SK-N-SH treated with all-trans-retinoic acid at 6 μM for 48 hours (cell line): ENCODE measurements around the gene ZNF329.

ENCODE experiments used
- ATAC-seq: fragments of 200-7000 bp; cut with Tn5 transposase; 3 replicates; pipeline ENCODE4 v1.9.1; 2020; ENCODE audit warnings: mild to moderate bottlenecking, moderate library complexity
- ARNTL ChIP-seq: fragments of 450-650 bp; formaldehyde crosslinking; IDR thresholded peaks from 2 replicates; pipeline ENCODE4 v1.5.0; 2020; ENCODE audit warnings: low read depth, mild to moderate bottlenecking, moderate library complexity, borderline replicate concordance
- BACH2 ChIP-seq: fragments of 250-450 bp; sonication (Bioruptor Pico); IDR thresholded peaks from 2 replicates; pipeline ENCODE4 v1.9.0; 2021; ENCODE audit warnings: mild to moderate bottlenecking, borderline replicate concordance
- CREB5 ChIP-seq: fragments of 250-450 bp; sonication (Bioruptor Pico); IDR thresholded peaks from 2 replicates; pipeline ENCODE4 v1.5.1; 2020; ENCODE audit warnings: low read depth, mild to moderate bottlenecking, moderate library complexity
- CSDC2 ChIP-seq: fragments of 250-450 bp; sonication (Bioruptor Pico); IDR thresholded peaks from 2 replicates; pipeline ENCODE4 v1.5.0; 2020; ENCODE audit warnings: mild to moderate bottlenecking, moderate library complexity
- CSRNP3 ChIP-seq: fragments of 250-450 bp; sonication (Bioruptor Pico); IDR thresholded peaks from 2 replicates; pipeline ENCODE4 v1.5.1; 2021; ENCODE audit warnings: mild to moderate bottlenecking, moderate library complexity
- ESRRG ChIP-seq: fragments of 250-450 bp; sonication (Bioruptor Pico); IDR thresholded peaks from 2 replicates; pipeline ENCODE4 v1.6.1; 2021; ENCODE audit warnings: mild to moderate bottlenecking
- ISL1 ChIP-seq: fragments of 250-450 bp; sonication (Bioruptor Pico); IDR thresholded peaks from 2 replicates; pipeline ENCODE4 v2.1.2; 2022; ENCODE audit warnings: mild to moderate bottlenecking, moderate library complexity
- OSR1 ChIP-seq: fragments of 250-450 bp; sonication (Bioruptor Pico); IDR thresholded peaks from 2 replicates; pipeline ENCODE4 v1.8.0; 2022; ENCODE audit warnings: moderate library complexity, mild to moderate bottlenecking, inconsistent platforms
- PATZ1 ChIP-seq: fragments of 250-450 bp; sonication (Bioruptor Pico); IDR thresholded peaks from 2 replicates; pipeline ENCODE4 v1.8.0; 2020; ENCODE audit warnings: mild to moderate bottlenecking, moderate library complexity, borderline replicate concordance
- PPARA ChIP-seq: fragments of 250-450 bp; sonication (Bioruptor Pico); IDR thresholded peaks from 2 replicates; pipeline ENCODE4 v1.5.0; 2020; ENCODE audit warnings: mild to moderate bottlenecking, borderline replicate concordance
- SNAI2 ChIP-seq: fragments of 250-450 bp; sonication (Bioruptor Pico); IDR thresholded peaks from 2 replicates; pipeline ENCODE4 v1.5.0; 2020; ENCODE audit warnings: mild to moderate bottlenecking, moderate library complexity
- TOX ChIP-seq: fragments of 250-450 bp; sonication (Bioruptor Pico); IDR thresholded peaks from 2 replicates; pipeline ENCODE4 v1.8.0; 2021; ENCODE audit warnings: mild to moderate bottlenecking, moderate library complexity, borderline replicate concordance
- TSHZ2 ChIP-seq: fragments of 250-450 bp; sonication (Bioruptor Pico); IDR thresholded peaks from 2 replicates; pipeline ENCODE4 v1.5.0; 2020; ENCODE audit warnings: mild to moderate bottlenecking, moderate library complexity
- ZC3H10 ChIP-seq: fragments of 250-450 bp; sonication (Bioruptor Pico); IDR thresholded peaks from 2 replicates; pipeline ENCODE4 v1.5.1; 2021; ENCODE audit warnings: mild to moderate bottlenecking, moderate library complexity
- ZFP30 ChIP-seq: fragments of 450-650 bp; formaldehyde crosslinking; IDR thresholded peaks from 2 replicates; pipeline ENCODE4 v1.5.0; 2022; ENCODE audit warnings: mild to moderate bottlenecking, moderate library complexity
- ZNF565 ChIP-seq: fragments of 450-650 bp; formaldehyde crosslinking; conservative IDR thresholded peaks from 2 replicates; pipeline ENCODE4 v1.5.0; 2020; ENCODE audit warnings: low read depth, mild to moderate bottlenecking, moderate library complexity
- ZNF70 ChIP-seq: fragments of 450-650 bp; formaldehyde crosslinking; IDR thresholded peaks from 2 replicates; pipeline ENCODE4 v1.5.0; 2020; ENCODE audit warnings: mild to moderate bottlenecking, moderate library complexity
- TF ChIP-seq, protein P1 (sequence below): fragments of 250-450 bp; sonication (Bioruptor Pico); IDR thresholded peaks from 2 replicates; pipeline ENCODE4 v1.8.0; 2021; ENCODE audit warnings: low read depth, mild to moderate bottlenecking, moderate library complexity, borderline replicate concordance

The ZNF329 gene

DNA sequence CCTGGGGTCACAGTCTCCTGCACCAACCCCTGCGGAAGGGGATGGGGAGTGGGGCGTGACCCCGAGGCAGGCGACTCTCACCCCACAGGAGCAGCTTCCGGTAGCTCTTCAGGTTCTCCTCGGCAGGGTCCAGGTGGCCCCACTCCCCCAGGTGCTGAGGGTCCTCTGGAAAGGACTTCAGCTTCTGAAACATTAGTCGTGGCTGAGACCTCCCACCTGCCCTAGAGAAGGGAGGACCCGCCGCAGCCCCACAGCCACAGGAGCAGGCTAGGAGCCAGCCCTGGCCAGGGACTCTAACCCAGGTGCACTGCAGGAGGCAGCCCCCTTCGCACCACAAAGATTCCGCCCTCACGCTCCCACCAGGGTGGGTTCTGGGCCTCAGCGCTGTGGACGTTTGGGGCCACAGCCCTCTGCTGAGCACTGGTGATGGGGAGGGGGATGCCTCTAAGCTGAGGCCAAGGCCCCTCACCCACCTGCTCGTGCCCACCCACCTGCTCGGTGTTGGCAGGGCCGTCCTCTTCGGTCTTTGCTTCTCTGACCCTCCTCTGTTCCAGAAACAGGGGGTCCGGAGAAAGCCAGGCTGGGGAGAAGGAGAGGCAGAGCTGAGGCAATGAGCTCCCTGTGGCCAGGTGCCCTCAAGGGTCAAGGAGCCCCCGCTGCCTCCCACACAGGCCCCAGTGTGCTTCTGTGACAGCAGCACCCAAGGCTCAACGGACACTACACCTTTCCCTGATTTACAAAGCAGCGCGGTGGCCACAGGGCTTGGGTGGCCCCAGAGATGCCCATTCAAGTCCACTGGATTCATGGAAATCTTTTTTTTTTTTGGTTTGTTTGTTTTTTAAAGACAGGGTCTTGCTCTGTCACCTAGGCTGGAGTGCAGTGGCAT lies 63.5 kb downstream of the ZNF329 start:
- ATAC-seq = no peak
- TF ChIP-seq ISL1 (CRISPR knock-in tag) = no peak
- no peak for TF ChIP-seq CSRNP3 (CRISPR knock-in tag)
- TF ChIP-seq PPARA = no peak
- no peak for TF ChIP-seq TOX (CRISPR knock-in tag)
- no peak for TF ChIP-seq PATZ1 (CRISPR knock-in tag)
- TF ChIP-seq ESRRG (CRISPR knock-in tag) = no peak
- TF ChIP-seq ZNF70 (CRISPR knock-in tag) = no peak
- TF ChIP-seq CSDC2 (CRISPR knock-in tag) = no peak
- no peak for TF ChIP-seq ZC3H10 (CRISPR knock-in tag)
- TF ChIP-seq ZFP30 (CRISPR knock-in tag) = no peak
- TF ChIP-seq OSR1 (CRISPR knock-in tag) = no peak

DNA sequence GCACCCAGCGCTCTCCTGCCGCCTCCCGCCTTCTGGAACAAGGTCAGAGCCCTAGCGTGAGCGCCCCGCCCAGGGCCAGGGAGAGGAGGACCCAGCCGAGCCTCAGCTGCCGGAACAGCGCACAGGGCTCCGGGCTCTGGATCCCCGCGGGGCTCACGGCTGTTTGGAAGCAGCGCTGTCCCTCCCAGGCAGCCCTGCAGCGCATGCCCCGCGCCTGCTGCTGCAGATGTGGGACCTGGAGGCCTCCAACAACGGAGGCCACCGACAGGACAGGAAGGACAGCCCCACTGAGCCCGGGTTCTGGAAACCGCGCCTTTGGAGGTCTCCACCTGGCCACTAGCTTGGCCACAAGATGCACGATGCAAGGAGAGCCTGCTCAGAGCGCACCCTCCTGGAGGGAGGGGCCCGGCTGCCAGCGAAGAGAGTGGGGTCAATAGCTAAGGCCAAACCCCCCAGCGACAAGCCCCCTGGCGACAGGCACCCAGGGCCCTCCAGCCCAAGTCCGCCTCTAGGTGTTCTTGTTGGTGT lies 65.2 kb downstream of the ZNF329 start:
- ATAC-seq = no peak
- TF ChIP-seq ZNF565 (no peak), TOX (CRISPR knock-in tag) (no peak), PPARA (no peak), ARNTL (no peak), CSRNP3 (CRISPR knock-in tag) (no peak), PATZ1 (CRISPR knock-in tag) (no peak), ZNF70 (CRISPR knock-in tag) (no peak), ESRRG (CRISPR knock-in tag) (no peak), BACH2 (CRISPR knock-in tag) (no peak)

GRCh38 chr19:58084596-58085347 lies 65.8 kb downstream of the ZNF329 start:
- TF ChIP-seq CREB5 (CRISPR knock-in tag) (no peak), ISL1 (CRISPR knock-in tag) (no peak), ESRRG (CRISPR knock-in tag) (no peak), TOX (CRISPR knock-in tag) (no peak)
- no peak for ATAC-seq

DNA sequence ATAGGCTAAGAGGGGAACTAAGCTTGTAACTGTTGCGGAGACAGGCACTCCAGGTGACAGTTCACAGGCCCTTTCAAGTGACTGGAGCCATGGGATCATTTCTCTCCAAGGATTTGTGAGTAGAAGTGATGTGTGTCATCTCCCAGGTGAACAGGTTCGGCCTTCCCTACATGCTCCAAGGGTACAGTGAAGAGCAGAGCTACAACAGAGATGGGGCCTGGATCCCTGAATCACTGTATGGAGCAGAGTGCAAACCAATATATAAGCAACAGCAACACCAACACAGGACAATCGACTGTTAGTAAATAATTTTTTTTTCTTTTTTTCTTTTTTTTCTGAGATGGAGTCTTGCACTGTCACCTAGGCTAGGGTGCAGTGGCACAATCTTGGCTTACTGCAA lies 67.6 kb downstream of the ZNF329 start:
- ATAC-seq = no peak
- TF ChIP-seq SNAI2 (CRISPR knock-in tag) (no peak), PPARA (no peak), OSR1 (CRISPR knock-in tag) (no peak), CSRNP3 (CRISPR knock-in tag) (no peak), ZNF565 (no peak), TSHZ2 (CRISPR knock-in tag) (no peak)
- TF ChIP-seq, protein P1, sequence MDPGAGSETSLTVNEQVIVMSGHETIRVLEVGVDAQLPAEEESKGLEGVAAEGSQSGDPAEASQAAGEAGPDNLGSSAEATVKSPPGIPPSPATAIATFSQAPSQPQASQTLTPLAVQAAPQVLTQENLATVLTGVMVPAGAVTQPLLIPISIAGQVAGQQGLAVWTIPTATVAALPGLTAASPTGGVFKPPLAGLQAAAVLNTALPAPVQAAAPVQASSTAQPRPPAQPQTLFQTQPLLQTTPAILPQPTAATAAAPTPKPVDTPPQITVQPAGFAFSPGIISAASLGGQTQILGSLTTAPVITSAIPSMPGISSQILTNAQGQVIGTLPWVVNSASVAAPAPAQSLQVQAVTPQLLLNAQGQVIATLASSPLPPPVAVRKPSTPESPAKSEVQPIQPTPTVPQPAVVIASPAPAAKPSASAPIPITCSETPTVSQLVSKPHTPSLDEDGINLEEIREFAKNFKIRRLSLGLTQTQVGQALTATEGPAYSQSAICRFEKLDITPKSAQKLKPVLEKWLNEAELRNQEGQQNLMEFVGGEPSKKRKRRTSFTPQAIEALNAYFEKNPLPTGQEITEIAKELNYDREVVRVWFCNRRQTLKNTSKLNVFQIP = no peak
